Kidney (tissue), 14 donors: ENCODE measurements around the gene PPL. TPM values are rescaled to one million over a fixed set of nuclear protein-coding genes. Genes with fewer than 3 reads are reported as not detected.

Experiments
- DNase-seq, 5 donors: peaks; one replicate each; pipeline ENCODE4 v3.0.0-alpha.2; 2013 to 2020
- FAIRE-seq: peaks from 2 replicates; lab custom pipeline; 2012; peaks lifted over from hg19 to GRCh38; lab: Jason Lieb, UNC
- H3K27ac ChIP-seq, 2 donors: one replicate each; pipeline ENCODE4 v1.7.0; 2013; ENCODE audit warnings: low read depth in 2 of 2, low read length in 2 of 2, inconsistent platforms in 1 of 2
- H3K27me3 ChIP-seq: one replicate; pipeline ENCODE4 v1.7.1; 2013; ENCODE audit warnings: low read length, inconsistent platforms; ENCODE audit not compliant: control insufficient read depth, insufficient read depth
- H3K36me3 ChIP-seq, 3 donors: one replicate each; pipeline versions ENCODE4 v1.7.0 to v1.7.1; 2013; ENCODE audit warnings: low read length in 3 of 3, control low read depth in 1 of 3, inconsistent platforms in 1 of 3; ENCODE audit not compliant: insufficient read depth in 3 of 3, control insufficient read depth in 2 of 3
- H3K4me1 ChIP-seq, 3 donors: one replicate each; pipeline versions ENCODE4 v1.7.0 to v1.7.1; 2013; ENCODE audit warnings: low read length in 3 of 3, inconsistent platforms in 1 of 3, low read depth in 1 of 3; ENCODE audit not compliant: control insufficient read depth in 2 of 3, insufficient read depth in 2 of 3
- H3K4me3 ChIP-seq, 3 donors: one replicate each; pipeline versions ENCODE4 v1.7.0 to v1.8.1; 2013; ENCODE audit warnings: low read length in 3 of 3, control low read depth in 1 of 3, inconsistent platforms in 1 of 3
- H3K9ac ChIP-seq, 3 donors: one replicate each; pipeline versions ENCODE4 v1.7.0 to v1.7.1; 2013; ENCODE audit warnings: low read length in 3 of 3, control low read depth in 1 of 3, inconsistent platforms in 1 of 3
- H3K9me3 ChIP-seq, 3 donors: one replicate each; pipeline versions ENCODE4 v1.7.0 to v1.7.1; 2013; ENCODE audit warnings: low read length in 3 of 3, control low read depth in 1 of 3, inconsistent platforms in 1 of 3; ENCODE audit not compliant: control insufficient read depth in 2 of 3, insufficient read depth in 1 of 3
- intact Hi-C: fragments of 100-400 bp; cut with DNase I; formaldehyde crosslinking; loops from one replicate; pipeline ENCODE4 v1.11.1; 2022
- polyA plus RNA-seq: library from polyadenylated mRNA; stranded (reverse); fragments of 350-450 nt; fragmentation: Illumina TruSeq; extraction: RNeasy Lipid Tissue Mini Kit (QIAGEN cat#74804); gene quantifications from one replicate; pipeline ENCODE4 v1.2.3, GENCODE V29; 2014; ENCODE audit warnings: low read depth, low replicate concordance; ENCODE audit not compliant: insufficient read depth
- total RNA-seq: library from RNA; stranded (reverse); fragmentation: NEBNext Ultra II Directional; extraction: Animal tissue kit (Norgen Biotek cat#: 25700); gene quantifications from one replicate; pipeline ENCODE4 v1.2.1, GENCODE V29; 2021
- TF ChIP-seq, protein P1 (sequence below): IDR thresholded peaks from 3 replicates; pipeline ENCODE4 v1.5.1; 2012; ENCODE audit warnings: mild to moderate bottlenecking, moderate library complexity, borderline replicate concordance; ENCODE audit not compliant: insufficient read depth; ENCODE audit errors: extremely low read depth
- donor health status: control.
- donor health status: control.
- donor health status: control.
- donor health status: control.
- donor health status: control.
- donor health status: DM: yes; HTN: yes; CAD: no.
- donor health status: Normal renal cell carcinoma (clear cell type).

Gene PPL
- total and polyA plus RNA-seq, 2 donors from 2014 or later: 7.7 to 78.4 TPM

GRCh38 chr16:4946917-4947316 lies 10.0 kb upstream of the PPL start:
- FAIRE-seq (no peak), DNase-seq (no peak)
- TF ChIP-seq, protein P1, sequence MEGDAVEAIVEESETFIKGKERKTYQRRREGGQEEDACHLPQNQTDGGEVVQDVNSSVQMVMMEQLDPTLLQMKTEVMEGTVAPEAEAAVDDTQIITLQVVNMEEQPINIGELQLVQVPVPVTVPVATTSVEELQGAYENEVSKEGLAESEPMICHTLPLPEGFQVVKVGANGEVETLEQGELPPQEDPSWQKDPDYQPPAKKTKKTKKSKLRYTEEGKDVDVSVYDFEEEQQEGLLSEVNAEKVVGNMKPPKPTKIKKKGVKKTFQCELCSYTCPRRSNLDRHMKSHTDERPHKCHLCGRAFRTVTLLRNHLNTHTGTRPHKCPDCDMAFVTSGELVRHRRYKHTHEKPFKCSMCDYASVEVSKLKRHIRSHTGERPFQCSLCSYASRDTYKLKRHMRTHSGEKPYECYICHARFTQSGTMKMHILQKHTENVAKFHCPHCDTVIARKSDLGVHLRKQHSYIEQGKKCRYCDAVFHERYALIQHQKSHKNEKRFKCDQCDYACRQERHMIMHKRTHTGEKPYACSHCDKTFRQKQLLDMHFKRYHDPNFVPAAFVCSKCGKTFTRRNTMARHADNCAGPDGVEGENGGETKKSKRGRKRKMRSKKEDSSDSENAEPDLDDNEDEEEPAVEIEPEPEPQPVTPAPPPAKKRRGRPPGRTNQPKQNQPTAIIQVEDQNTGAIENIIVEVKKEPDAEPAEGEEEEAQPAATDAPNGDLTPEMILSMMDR: no peak
- no peak overlapping the region for H3K27ac ChIP-seq
- H3K4me1 ChIP-seq: peaks cover 0 to 9% (median 5%) of the 10 kb centered on the region in 3 donors
- no peaks in the 10 kb centered on the region for H3K9me3 ChIP-seq
- H3K9ac ChIP-seq: no peak overlapping the region
- no peaks in the 10 kb centered on the region for H3K36me3 ChIP-seq
- H3K4me3 ChIP-seq: no peak overlapping the region
- H3K27me3 ChIP-seq: no peaks in the 10 kb centered on the region
- intact Hi-C loops: no loop called here

DNA sequence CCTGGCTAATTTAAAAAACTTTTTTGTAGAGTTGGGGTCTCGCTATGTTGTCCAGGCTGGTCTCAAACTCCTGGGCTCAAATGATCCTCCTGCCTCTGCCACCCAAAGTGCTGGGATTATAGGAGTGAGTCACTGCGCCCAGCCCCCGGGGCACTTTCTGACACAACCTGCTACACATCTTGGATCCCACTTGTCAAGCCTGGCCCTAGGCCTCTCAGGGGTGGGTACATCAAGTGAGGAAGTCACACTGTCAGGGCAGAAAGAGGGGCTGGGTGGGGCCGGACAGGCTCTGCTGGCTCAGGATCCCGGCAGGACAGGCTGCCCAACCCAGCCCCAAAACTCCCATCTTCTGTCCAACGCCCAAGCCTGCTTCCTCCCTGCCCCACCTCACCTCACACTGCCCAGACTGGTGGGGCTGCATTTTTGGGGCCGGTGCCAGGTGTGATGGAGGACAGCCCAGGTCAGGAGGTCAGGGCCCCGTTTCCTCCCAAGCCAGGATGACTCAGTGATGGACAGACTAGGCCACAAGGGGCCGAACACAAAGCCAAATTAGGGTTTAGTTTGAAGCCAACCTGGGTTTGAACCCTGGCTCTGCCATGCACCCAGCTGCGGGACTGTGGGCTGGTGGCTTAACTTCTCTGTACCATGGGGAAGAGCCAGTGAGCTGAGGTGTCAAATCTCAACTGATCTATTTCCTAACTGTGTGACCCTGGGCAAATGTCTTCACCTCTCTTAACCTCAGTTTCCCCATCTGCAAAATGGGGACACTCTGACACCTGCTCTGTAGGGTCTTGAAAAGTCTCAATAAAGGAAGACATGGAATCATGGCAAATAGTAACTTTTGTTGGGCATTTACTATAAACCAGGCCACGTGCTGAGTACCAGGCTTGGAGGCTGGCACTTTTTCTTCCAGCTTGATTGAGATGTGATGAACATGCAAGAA lies 8.9 kb upstream of the PPL start:
- no peak for FAIRE-seq
- intact Hi-C loops: no loop called here
- Histone ChIP-seq H3K27ac (peak overlapping the region in 1 of 2 donors; percentile 88), H3K36me3 (no peaks in the 10 kb centered on the region), H3K4me3 (no peak overlapping the region), H3K4me1 (peaks cover 0 to 9% (median 5%) of the 10 kb centered on the region in 3 donors), H3K9me3 (no peaks in the 10 kb centered on the region), H3K9ac (no peak overlapping the region), H3K27me3 (no peaks in the 10 kb centered on the region)
- DNase-seq: peak in 1 of 5 donors; percentile 91
- TF ChIP-seq, protein P1: no peak

GRCh38 chr16:4944333-4945281 lies 7.7 kb upstream of the PPL start:
- TF ChIP-seq, protein P1: no peak
- Histone ChIP-seq H3K36me3 (no peaks in the 10 kb centered on the region), H3K27ac (peak overlapping the region; percentile 83 to 88), H3K4me3 (no peak overlapping the region), H3K9me3 (no peaks in the 10 kb centered on the region), H3K9ac (peak overlapping the region in 1 of 3 donors; percentile 58), H3K27me3 (no peaks in the 10 kb centered on the region), H3K4me1 (peaks cover 0 to 9% (median 5%) of the 10 kb centered on the region in 3 donors)
- DNase-seq: peak; percentile 84 to 97 (median 88)
- FAIRE-seq: no peak
- intact Hi-C loops: no loop called here
